GM19023 (cell line): ENCODE results near the gene PMIS2.

Experiments
- ATAC-seq: cut with Tn5 transposase; IDR thresholded peaks from one replicate; pipeline ENCODE4 v1.9.1; 2021; ENCODE audit warnings: mild to moderate bottlenecking, moderate library complexity; ENCODE audit not compliant: unreplicated experiment

Gene PMIS2

DNA sequence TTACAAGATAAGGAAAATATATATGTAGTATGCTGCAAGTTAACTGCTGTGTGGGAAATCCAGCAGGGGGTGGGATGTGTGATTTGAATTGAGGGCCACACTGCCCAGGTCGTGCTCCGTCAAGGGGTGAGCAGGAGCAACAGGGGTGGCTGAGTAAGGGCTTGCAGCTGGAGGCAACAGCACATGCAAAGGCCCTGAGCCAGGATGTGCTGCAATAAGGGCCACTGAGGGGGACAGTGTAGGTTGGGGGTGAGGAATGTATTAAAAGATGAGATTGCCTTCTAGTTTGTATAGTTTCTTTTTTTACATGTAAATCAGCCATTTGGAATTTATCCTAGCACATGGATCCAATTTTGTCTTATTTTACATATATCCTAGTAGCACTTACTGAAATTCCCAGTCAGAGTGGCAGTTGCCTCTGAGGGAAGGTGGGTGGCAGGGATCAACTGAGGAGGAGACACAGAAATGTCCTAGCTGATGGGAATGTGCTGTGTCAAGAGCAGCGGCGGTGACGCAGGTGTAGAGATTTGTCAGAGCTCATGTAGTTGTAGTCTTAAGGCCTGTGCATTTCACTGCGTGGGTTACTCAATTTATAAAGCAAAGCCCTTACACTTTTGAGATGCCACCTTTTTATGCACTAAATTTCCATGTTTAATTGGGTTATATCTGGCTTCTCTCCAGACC, 37.5 kb downstream of the PMIS2 start:
- ATAC-seq, result no peak

GRCh38 chr19:35628264-35628564, 42.2 kb downstream of the PMIS2 start:
- no peak for ATAC-seq

GRCh38 chr19:35628565-35629331, 42.8 kb downstream of the PMIS2 start, which contains the start of gene RBM42:
Gene RBM42, plus strand, starts transcription at chr19:35629036. Its CDS starts 118 bp downstream, at chr19:35629154.
- peak; percentile 96 for ATAC-seq

GRCh38 chr19:35629332-35629633, 43.3 kb downstream of the PMIS2 start:
- no peak for ATAC-seq

GRCh38 chr19:35633727-35634440, 47.9 kb downstream of the PMIS2 start:
- ATAC-seq, result no peak

DNA sequence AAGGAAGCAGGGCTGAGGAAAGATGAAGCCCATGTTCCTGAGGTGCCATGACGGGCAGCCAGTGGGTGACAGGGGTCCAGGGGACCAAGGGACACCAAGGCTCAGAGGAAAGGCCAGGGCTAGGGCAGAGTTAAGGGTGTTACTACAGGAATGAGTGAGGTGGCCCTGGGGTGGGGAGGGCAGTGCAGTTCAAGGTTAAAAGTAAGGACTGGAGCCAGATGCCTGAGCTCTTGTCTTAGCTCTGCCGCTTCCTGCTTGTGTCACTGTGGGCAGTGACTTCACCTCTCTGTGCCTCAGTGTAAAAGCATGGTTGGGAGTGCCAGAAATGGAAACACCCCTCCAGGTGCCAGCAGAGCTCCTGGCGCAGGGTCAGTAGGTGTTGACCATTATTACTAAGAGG, 50.7 kb downstream of the PMIS2 start:
- no peak for ATAC-seq
